ENCODE data around the gene PPP1R16B.

The PPP1R16B gene

GRCh38 chr20:38950254-38950653, 144.8 kb downstream of the PPP1R16B start:
- H3K4me3 ChIP-seq (ENCODE audit: low read depth, low read length): no peak overlapping the region
- peaks cover 23 to 83% of the 10 kb centered on the region in 2 experiments for H3K36me3 ChIP-seq (ENCODE audit: control insufficient read depth in 2 of 2, insufficient read depth in 1 of 2, low read length in 2 of 2)
- H3K4me1 ChIP-seq (ENCODE audit: control insufficient read depth, insufficient read depth, low read length): no peaks in the 10 kb centered on the region
- no peak for TF ChIP-seq ZXDB (tag by site-specific recombination; IDR thresholded peaks at IDR 0.05)
- no peak for TF ChIP-seq ZNF473 (tag by site-specific recombination; IDR thresholded peaks at IDR 0.05)
- TF ChIP-seq ZNF548 (tag by site-specific recombination; IDR thresholded peaks at IDR 0.05): no peak
- TF ChIP-seq ZNF514 (tag by site-specific recombination; IDR thresholded peaks at IDR 0.05): no peak
- no peak for TF ChIP-seq SCRT1 (tag by site-specific recombination; IDR thresholded peaks at IDR 0.05; ENCODE audit: borderline replicate concordance)
- no peak for TF ChIP-seq ZBTB48 (tag by site-specific recombination; IDR thresholded peaks at IDR 0.05)
- TF ChIP-seq ZFP41 (tag by site-specific recombination; IDR thresholded peaks at IDR 0.05; ENCODE audit: borderline replicate concordance): no peak
- no peak for TF ChIP-seq GLI2 (tag by site-specific recombination; IDR thresholded peaks at IDR 0.05; ENCODE audit: borderline replicate concordance, low read depth)
- no peak for TF ChIP-seq BCL6B (tag by site-specific recombination; IDR thresholded peaks at IDR 0.05)
- TF ChIP-seq REPIN1 (tag by site-specific recombination; IDR thresholded peaks at IDR 0.05; ENCODE audit: low read depth): no peak
- no peak for TF ChIP-seq ZSCAN4 (tag by site-specific recombination; IDR thresholded peaks at IDR 0.05)
- no peak for TF ChIP-seq ZNF843 (tag by site-specific recombination; IDR thresholded peaks at IDR 0.05)
- no peak for TF ChIP-seq ZSCAN18 (tag by site-specific recombination; IDR thresholded peaks at IDR 0.05)
- no peak for TF ChIP-seq ZNF10 (tag by site-specific recombination; IDR thresholded peaks at IDR 0.05)
- no peak for TF ChIP-seq ZNF280D (tag by site-specific recombination; IDR thresholded peaks at IDR 0.05)
- no peak for TF ChIP-seq MZF1 (tag by site-specific recombination; IDR thresholded peaks at IDR 0.05; ENCODE audit: borderline replicate concordance)
- no peak for TF ChIP-seq ZNF223 (tag by site-specific recombination; IDR thresholded peaks at IDR 0.05)
- no peak for TF ChIP-seq ZSCAN30 (tag by site-specific recombination; IDR thresholded peaks at IDR 0.05)
- POLR2A ChIA-PET: no interaction called here
- CTCF ChIA-PET: no interaction called here
- no peak overlapping the region for H3K27ac ChIP-seq (ENCODE audit: extremely low read depth, low read depth, low read length)
- no peaks in the 10 kb centered on the region for H3K9me3 ChIP-seq (ENCODE audit: control insufficient read depth, insufficient read depth, low read depth, low read length)

- Histone ChIP-seq H3K4me1 (ENCODE audit: control insufficient read depth, insufficient read depth, low read length) (no peaks in the 10 kb centered on the region), H3K9me3 (ENCODE audit: control insufficient read depth, insufficient read depth, low read depth, low read length) (no peaks in the 10 kb centered on the region), H3K4me3 (ENCODE audit: low read depth, low read length) (no peak overlapping the region), H3K27ac (ENCODE audit: extremely low read depth, low read depth, low read length) (no peak overlapping the region), H3K36me3 (ENCODE audit: control insufficient read depth in 2 of 2, insufficient read depth in 1 of 2, low read length in 2 of 2) (peaks cover 15 to 74% of the 10 kb centered on the region in 2 experiments)
- CTCF ChIA-PET: no interaction called here
- POLR2A ChIA-PET: no interaction called here
- no peak for TF ChIP-seq ZNF521 (tag by site-specific recombination; IDR thresholded peaks at IDR 0.05)
- TF ChIP-seq SCRT2 (tag by site-specific recombination; IDR thresholded peaks at IDR 0.05): peak; percentile 46; the same call in 1 of the 2 replicates
- no peak for TF ChIP-seq SETDB1 (IDR thresholded peaks at IDR 0.05; ENCODE audit: insufficient read length, low read length)
Observed at GRCh38 chr20:38951611-38952010, 146.1 kb downstream of the PPP1R16B start.
